HG02938 (cell line): ENCODE measurements around the gene PIF1.

ENCODE experiments used
- ATAC-seq: cut with Tn5 transposase; IDR thresholded peaks from one replicate; pipeline ENCODE4 v1.9.1; 2021; ENCODE audit warnings: mild to moderate bottlenecking, moderate library complexity; ENCODE audit not compliant: unreplicated experiment

The PIF1 gene, protein sequence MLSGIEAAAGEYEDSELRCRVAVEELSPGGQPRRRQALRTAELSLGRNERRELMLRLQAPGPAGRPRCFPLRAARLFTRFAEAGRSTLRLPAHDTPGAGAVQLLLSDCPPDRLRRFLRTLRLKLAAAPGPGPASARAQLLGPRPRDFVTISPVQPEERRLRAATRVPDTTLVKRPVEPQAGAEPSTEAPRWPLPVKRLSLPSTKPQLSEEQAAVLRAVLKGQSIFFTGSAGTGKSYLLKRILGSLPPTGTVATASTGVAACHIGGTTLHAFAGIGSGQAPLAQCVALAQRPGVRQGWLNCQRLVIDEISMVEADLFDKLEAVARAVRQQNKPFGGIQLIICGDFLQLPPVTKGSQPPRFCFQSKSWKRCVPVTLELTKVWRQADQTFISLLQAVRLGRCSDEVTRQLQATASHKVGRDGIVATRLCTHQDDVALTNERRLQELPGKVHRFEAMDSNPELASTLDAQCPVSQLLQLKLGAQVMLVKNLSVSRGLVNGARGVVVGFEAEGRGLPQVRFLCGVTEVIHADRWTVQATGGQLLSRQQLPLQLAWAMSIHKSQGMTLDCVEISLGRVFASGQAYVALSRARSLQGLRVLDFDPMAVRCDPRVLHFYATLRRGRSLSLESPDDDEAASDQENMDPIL

DNA sequence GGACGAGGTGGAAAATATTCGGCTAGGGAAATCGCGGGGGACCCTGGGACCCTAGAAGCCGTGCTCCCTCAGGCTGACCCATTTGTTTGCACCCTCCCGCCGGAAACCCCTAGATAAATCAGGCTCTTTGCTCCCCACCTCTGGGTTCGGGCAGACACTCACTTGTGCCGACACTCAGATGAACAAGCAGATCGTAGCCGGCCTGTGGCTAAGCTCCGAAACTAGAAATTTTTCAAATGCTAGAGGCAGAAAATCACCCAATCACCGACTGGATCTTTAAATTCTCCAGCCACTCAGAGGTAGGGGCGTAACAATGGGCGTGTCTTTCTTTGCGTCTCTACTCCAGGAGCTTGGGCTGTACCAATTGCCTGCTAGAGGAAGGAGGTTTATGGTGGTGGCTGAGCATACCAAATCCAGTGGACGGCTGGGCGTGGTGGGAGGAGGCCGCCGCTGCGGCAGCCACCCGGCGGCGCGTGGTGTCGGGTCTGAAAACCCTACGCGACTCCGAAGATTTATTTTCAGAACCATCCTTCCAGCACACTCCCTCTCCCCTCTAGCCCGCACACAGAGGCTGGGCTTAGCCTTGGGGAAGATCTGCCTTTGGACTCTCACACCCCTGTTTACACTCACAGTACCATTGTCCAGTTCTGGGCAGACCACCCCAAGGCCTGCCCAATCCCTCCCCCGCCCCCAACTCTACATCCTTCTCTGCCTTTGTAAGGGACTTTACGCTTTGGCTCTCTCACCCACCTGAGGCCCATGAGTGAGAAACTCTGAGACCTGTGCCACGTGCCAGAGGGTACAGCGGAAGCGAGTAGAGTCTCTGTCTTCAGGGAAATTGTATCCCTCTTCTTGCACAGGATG lies at the start of gene PIF1:
PIF1 (minus strand) TSS at position 217 of the 864 bp plus-strand sequence. CDS start 1,312 bp downstream, outside the sequence.
- peak; percentile 88 for ATAC-seq

GRCh38 chr15:64870353-64870752 lies 44.9 kb upstream of the PIF1 start:
- no peak for ATAC-seq

GRCh38 chr15:64869501-64869900 lies 44.1 kb upstream of the PIF1 start:
- no peak for ATAC-seq

DNA sequence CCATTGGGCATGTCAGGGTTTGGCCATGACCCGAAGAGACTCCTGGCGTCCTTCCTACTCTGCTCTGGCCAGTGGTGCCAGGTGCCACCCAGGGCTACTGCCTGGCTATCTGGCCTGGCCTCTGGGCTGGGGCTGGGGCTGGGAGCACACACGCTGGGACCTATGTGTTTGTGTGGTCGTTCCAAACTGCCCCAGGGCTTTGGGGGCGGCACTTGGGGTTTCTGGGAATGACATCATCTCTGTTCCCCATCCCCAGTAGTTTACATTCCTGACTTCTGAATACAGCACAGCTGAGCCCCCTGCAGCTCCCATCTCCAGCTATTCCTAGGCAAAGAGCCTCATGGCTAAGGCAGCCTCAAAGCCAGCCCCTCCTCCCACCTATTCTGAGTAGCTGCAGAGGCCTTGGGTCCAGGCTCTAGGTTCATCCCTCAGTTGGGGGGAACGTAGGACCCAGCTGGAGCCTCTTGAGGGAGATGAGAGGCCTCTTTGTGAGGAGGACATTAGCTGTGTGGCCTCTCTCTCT lies 40.6 kb upstream of the PIF1 start:
- no peak for ATAC-seq

DNA sequence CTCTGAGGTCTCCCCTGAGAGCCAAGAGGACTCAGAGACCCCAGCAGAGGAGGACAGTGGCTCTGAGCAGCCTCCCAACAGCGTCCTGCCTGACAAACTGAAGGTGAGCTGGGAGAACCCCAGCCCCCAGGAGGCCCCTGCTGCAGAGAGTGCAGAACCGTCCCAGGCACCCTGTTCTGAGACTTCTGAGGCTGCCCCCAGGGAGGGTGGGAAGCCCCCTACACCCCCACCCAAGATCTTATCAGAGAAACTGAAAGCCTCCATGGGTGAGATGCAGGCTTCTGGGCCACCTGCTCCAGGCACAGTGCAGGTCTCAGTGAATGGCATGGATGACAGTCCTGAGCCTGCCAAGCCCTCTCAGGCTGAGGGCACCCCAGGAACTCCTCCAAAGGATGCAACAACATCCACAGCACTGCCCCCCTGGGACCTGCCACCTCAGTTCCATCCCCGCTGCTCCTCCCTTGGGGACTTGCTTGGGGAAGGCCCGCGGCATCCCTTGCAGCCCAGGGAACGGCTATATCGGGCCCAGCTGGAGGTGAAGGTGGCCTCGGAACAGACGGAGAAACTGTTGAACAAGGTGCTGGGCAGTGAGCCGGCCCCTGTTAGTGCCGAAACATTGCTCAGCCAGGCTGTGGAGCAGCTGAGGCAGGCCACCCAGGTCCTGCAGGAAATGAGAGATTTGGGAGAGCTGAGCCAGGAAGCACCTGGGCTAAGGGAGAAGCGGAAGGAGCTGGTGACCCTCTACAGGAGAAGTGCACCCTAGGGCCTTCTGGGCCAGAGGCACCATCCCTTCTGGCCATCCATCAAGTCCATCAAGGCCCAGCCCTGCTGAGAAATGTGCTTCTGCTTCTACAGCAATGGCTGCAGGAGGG lies 39.9 kb upstream of the PIF1 start:
- ATAC-seq = no peak

DNA sequence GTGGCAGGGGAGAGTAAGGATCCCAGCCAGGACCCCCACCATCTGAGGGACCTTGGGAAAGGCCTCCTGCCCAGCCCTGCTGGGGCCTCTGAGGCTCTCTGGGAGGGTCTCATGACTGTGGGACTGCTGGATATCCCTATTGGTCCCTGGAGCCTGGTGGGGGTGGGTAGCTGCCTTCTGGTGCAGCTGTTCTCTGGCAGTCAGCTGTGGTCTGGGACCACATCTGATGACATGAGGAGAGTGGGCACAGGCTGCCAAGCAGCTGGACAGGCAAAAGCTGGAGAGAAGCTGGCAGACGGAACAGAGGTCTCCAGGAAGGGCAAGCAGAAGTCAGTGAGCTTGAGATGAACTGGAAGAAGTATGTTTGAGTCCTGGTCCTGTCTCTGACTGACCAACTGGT lies 38.6 kb upstream of the PIF1 start:
- no peak for ATAC-seq

GRCh38 chr15:64862408-64862807 lies 37.0 kb upstream of the PIF1 start:
- no peak for ATAC-seq

- no peak for ATAC-seq
Observed at GRCh38 chr15:64861960-64862359, 36.5 kb upstream of the PIF1 start.

DNA sequence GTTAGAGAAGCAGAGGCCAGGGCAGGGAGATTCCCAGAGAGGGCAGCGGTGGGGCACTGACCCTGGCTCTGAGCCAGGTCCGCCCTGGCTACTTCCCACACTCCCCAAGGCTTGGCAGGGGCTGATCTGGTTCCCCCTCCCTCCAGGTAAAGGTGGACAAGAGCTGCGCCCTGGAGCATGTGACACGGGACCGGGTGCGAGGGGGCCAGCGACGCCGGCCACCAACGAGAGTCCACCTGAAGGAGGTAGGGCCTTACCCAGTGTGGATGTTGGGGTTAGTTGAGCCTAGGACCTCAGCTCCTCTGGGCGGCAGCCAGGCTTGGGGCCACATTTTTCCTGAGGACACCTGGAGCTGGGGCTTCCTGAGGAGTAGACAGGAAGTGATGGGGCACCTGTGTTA lies 35.9 kb upstream of the PIF1 start:
- no peak for ATAC-seq

GRCh38 chr15:64859226-64859625 lies 33.8 kb upstream of the PIF1 start:
- no peak for ATAC-seq

DNA sequence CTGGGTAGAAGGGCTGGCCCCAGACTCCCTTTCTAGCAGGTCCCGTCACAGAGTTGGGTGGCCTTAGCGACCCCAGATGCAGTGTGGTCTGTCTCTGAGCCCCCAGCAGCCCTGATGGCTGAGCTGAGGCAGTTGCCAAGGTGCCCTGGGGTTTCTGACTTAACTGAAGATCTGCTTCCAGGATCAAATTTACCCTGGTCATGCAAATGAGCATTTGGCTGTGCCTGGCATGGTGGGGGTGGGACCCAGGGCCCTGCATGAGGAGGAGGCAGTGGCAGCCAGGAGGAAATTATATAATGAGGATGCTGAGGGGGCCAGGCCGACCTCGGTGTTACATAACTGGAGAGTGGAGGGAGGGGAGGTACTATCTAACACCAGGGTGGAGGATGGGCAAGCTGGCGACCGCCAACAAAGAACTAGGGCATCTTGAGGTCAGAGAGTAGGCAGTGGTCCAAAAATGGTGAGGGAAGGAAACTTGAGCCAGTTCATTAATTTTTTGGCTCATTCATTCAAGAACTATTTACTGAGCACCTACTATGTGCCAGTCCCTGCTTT lies 32.7 kb upstream of the PIF1 start:
- ATAC-seq = no peak

GRCh38 chr15:64857421-64857820 lies 32.0 kb upstream of the PIF1 start:
- no peak for ATAC-seq

DNA sequence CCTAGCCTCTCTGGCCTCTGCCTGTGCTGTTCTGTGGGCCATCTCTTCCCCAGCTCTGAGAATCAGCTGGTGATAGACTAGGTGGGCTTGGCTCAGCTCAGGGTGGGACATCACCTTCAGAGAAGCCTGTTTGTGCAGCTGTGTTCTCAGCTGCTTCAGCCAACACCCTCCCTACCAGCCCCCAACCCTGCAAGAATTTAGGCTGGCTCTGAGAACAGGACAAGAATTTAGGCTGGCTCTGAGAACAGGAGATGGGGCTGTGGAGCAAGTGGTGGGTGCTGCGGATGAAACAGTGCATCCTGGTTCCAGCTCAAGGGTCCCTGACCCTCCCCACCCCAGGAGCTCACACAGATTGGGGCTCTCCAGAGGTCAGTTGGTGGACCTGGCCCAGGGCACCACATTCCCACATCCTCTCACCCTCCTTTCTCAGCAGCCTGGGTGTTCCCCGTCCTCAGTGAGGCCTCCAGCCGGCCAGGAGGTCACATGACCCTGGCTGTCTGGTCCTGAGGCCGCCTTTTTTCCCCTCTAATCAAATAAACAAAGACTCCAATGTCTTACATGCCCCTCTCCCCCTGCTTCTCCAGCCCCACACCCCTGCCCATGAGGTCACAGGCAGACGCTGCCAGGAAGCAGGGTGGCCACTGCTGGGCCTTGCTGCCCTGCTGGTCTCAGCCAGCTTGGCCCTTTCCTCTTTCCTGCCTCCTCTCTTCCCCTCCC lies 31.1 kb upstream of the PIF1 start:
- ATAC-seq = no peak

DNA sequence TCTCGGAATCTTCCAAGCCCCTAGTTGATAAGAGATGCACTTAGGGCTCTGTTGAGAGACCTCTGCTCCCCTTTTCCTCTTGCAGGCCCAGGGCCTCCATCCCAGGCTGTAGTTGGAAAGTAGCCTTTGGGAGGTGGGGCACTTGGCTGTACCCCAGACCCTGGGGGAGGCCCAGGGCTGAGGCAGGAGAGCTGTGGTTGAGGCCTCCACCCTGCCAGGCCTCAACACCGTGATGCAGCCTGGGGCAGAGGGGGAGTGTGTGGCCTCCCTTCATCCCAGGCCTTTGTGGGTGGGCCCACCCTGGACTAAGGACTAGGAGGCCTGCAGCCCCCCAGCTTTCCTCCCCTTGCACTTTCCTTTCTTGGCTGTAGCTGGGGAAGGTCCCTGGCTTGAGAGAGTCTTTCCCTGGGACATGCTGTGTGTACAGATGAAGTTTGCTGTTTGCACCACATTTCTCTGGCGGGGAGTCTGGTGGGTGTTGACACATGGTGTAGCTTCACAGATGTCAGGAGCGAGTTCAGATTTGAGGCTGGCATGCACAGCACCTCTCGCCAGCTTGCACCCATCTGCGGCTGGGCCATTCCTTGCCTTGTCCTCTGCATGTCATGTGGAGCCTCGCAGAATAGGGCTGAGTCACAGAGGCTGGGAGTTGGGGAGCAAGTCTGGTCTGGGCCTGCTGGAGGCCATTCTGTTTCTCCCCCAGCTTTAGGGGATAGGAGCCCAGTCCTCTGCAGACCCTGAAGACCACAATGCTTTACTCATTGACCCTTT lies 29.9 kb upstream of the PIF1 start:
- no peak for ATAC-seq

DNA sequence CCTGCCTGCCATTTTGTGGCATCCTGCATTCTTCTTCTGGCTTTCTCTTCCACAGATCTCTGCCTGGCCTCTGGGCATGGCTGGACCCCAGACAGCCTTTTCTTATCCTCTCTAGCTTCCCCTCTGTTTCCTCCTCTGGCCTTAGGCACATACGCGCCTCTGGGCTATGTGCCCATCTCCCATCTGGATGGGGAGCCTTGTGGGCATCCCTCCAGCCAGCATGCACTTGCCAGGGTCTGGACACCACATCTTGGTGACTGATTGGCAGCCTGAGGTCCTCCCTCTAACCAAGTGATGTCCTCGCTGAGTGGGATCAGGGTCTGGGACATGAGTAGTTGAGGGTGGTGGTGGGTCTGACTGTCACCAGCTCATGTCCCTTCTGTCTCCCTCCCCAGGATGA lies 29.1 kb upstream of the PIF1 start:
- ATAC-seq = no peak

- no peak for ATAC-seq
Observed at GRCh38 chr15:64854041-64854440, 28.6 kb upstream of the PIF1 start.

DNA sequence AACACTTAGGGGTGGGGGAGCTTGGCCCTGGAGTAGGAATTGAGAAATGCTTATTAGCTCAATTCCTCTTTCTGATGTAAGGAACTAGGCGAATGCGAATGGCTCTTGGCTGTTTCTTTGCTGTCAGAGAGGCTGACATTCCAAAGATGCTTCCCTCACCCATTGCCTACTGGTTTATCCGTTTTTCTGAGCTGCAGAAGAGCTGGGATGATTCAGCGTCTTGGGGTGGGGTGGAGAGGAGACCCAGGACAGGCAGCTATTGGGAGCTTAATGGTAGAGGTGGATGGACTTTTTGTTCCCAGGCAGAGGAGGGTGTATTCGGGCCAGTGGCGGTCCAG lies 26.0 kb upstream of the PIF1 start:
- no peak for ATAC-seq

GRCh38 chr15:64850778-64851502 lies 25.5 kb upstream of the PIF1 start:
- no peak for ATAC-seq
